NB4 (cell line): ENCODE measurements around the gene RBMS3.

ENCODE experiments used
- DNase-seq: peaks from one replicate; pipeline ENCODE4 v3.0.0; 2010; ENCODE audit warnings: low read depth
- H3K4me3 ChIP-seq: one replicate; pipeline ENCODE4 v1.5.1; 2011; ENCODE audit warnings: mild to moderate bottlenecking, low read depth, low read length, moderate library complexity
- MYC ChIP-seq: IDR thresholded peaks from 2 replicates; pipeline ENCODE4 v1.6.1; 2011; ENCODE audit warnings: low read depth, low read length
- POLR2A ChIP-seq: IDR thresholded peaks from 2 replicates; pipeline ENCODE4 v1.6.1; 2011; ENCODE audit warnings: mild to moderate bottlenecking; ENCODE audit not compliant: insufficient read length; ENCODE audit errors: extremely low read depth
- TF ChIP-seq, protein P1 (sequence below): IDR thresholded peaks from one replicate; pipeline ENCODE4 v1.5.1; 2012; ENCODE audit warnings: low read depth, low read length
- TF ChIP-seq, protein P2 (sequence below): IDR thresholded peaks from 2 replicates; pipeline ENCODE4 v1.6.1; 2011; ENCODE audit warnings: low read depth, low read length

RBMS3 gene

DNA sequence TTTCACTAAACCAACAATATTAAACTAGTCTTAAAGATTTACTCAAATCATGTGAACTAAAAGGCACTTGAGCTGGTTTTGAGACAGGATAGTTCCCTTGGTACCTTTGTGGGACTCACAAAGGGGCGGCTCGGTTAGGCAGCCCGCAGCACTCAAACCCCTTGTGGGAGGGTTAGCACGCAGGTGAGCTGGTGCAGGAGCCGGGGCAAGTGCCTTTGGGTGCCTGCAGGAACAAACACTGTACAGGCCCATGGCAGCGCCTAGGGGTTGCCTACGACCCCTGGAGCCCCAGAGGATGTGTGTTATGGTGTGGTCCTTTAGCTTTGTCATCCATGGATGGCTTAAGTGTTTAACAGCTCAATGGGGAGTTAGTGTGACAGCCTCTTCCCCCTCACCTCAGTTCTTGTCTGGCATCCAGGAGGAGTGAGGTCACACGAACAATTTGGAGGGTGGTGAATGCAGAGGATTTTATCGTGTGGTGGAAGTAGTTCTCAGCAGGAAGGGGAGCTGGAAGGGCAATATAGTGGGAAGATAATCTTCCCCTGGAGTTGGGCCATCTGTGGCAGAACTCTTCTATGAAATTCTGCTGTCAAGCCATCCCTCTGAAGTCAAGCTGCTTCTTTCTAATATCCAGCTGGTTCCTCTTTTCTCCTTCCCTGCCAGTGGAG, 470.9 kb downstream of the RBMS3 start:
- TF ChIP-seq, protein P1, sequence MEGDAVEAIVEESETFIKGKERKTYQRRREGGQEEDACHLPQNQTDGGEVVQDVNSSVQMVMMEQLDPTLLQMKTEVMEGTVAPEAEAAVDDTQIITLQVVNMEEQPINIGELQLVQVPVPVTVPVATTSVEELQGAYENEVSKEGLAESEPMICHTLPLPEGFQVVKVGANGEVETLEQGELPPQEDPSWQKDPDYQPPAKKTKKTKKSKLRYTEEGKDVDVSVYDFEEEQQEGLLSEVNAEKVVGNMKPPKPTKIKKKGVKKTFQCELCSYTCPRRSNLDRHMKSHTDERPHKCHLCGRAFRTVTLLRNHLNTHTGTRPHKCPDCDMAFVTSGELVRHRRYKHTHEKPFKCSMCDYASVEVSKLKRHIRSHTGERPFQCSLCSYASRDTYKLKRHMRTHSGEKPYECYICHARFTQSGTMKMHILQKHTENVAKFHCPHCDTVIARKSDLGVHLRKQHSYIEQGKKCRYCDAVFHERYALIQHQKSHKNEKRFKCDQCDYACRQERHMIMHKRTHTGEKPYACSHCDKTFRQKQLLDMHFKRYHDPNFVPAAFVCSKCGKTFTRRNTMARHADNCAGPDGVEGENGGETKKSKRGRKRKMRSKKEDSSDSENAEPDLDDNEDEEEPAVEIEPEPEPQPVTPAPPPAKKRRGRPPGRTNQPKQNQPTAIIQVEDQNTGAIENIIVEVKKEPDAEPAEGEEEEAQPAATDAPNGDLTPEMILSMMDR = no peak
- TF ChIP-seq POLR2A (no peak), MYC (no peak)
- TF ChIP-seq, protein P2, sequence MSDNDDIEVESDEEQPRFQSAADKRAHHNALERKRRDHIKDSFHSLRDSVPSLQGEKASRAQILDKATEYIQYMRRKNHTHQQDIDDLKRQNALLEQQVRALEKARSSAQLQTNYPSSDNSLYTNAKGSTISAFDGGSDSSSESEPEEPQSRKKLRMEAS = no peak
- no peak overlapping the region for H3K4me3 ChIP-seq
- DNase-seq = no peak

DNA sequence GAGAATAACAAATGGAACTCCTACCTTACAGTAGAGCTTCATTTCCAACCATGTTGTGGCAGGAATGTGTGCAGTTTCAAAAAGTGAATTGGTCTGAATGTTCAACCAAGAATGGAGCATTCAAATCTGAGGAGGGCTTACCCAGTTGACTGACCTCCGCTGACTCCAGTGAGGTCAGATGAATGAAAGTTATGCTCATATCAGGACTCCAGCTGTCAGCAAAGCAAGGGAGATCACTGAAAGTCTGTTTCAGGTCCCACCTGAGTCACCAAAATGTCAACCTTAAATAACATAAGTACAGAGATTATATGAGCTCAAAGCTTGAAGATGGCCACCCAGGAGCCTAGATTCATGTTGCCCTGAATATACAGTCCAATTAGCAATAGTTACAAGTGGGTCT, 473.5 kb downstream of the RBMS3 start:
- no peak overlapping the region for H3K4me3 ChIP-seq
- TF ChIP-seq POLR2A = no peak
- no peak for DNase-seq

DNA sequence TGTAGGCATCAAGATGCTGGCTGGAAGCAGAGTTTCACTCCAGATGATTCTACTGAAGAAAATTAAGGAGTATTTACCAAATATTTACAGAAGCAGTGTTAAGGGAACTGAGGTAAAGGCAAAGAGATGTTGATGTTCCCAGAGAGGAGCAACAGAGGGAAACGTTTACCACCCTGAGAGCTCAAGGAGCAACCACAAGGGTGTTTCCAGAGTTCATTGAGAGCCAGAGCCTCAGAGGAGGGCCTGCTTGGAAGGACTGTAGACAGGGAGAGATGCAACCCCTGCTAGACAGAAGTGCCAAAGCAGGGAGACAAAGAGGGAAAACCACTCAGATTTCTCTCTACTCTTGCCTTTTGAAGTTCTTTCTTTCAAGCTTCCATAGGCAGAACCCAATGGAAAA, 474.5 kb downstream of the RBMS3 start:
- TF ChIP-seq, protein P1 = no peak
- TF ChIP-seq POLR2A (no peak), MYC (no peak)
- TF ChIP-seq, protein P2 = no peak
- no peak overlapping the region for H3K4me3 ChIP-seq
- DNase-seq = no peak

DNA sequence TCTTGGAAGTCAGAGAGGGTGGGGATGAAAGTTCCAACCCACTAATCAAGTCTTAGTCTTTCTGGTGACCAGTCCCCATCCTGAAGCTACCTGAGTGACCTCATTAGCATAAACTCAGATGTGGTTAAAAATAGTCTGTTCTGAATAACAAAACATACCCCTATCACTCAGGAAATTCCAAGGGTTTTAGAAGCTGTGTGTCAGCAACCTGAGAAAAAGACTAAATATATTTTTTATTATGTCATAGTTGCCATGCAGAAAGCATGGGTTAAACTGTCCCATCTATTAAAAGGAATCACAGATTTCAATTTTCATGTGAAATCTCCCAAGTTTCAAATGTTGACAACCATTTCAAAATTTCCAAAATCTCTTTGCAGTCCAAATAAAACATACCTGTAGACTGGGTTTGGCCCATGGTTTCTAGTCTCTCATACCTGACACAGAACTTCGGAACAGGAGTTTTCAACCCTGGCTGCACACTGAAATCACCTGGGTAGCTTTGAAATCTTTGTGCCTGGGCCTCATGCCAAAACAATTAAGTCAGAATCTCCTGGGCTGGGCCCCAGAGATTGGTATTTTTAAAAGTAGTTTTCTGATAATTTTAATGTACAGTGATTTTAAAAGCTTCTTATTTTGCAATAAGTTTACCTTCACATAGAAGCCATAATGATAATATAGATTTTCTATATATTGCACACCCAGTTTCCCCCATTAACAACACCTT, 476.3 kb downstream of the RBMS3 start:
- H3K4me3 ChIP-seq = no peak overlapping the region
- TF ChIP-seq MYC (no peak), POLR2A (no peak)
- TF ChIP-seq, protein P2 = no peak
- TF ChIP-seq, protein P1 = no peak
- DNase-seq = no peak

DNA sequence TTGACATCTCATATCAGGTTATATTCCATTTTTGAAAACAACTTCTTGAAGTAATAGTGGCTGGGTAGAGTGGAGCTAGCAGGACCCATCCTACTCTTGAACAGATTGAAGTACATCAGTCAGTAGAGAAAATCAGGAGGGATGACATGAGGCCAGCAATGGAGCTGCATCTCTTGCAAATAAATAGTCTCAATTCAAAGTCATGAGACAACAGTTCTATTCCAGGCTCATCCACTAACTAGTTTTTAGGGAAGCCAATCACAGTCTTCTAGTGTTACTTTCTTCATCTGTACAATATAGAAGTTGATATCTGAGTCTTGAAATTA, 477.2 kb downstream of the RBMS3 start:
- DNase-seq = no peak
- no peak overlapping the region for H3K4me3 ChIP-seq
- TF ChIP-seq, protein P1 = no peak
- TF ChIP-seq POLR2A = no peak
- TF ChIP-seq, protein P2 = no peak

DNA sequence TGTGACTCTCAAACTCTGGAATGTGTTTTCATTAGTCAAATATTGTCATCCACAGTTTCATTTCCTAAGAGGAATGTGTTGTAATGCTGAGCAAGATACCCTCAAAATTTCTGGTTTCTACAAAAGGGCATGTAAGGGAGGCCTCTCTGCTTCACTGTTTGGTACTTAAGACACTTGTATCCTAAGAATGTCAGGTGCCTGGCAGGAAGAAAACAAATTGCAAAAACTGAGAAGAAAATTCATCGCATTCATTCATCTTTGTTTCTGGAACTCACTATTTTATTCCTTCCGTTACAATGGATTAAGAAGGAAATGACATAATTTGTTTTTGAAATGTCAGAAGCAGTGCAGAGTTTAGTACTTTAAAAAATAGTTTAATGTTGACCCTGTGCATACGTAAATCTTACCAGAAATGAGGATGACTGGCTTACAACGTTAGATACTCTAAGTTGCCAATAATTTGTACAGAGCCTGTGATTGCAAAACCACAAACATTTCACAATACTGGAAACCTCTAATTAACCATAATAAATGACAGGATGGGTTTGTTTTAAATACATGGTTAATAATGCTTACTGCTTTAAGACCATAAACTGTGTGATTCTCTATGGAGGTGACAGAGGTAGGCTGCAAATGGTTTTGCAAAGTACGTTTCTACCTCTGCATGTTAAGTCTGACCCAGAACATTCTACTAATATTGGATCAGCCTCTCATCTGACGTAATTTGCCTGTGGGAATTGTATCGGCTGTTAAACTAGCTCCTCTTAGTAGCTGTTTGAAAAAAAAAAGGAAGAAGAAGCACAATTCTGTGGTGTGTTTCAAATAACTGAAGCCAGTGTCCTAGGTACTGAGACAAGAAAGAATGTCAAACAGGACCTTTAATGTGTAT, 477.8 kb downstream of the RBMS3 start:
- TF ChIP-seq, protein P2 = no peak
- no peak for TF ChIP-seq POLR2A
- no peak for TF ChIP-seq MYC
- TF ChIP-seq, protein P1 = no peak
- no peak overlapping the region for H3K4me3 ChIP-seq
- peak; percentile 7 for DNase-seq
